SKM-1 (cell line): ENCODE measurements around the gene ADARB2.
"Not testable (repeated sequence)": the region's sequence is repeated elsewhere in the genome, so short reads cannot be mapped to it uniquely, and the experiment has no call there.

Experiments used
- DNase-seq: peaks from one replicate; lab custom pipeline; 2025; ENCODE audit not compliant: unreplicated experiment; lab: John Stamatoyannopoulos, UW

ADARB2 gene

GRCh38 chr10:1414346-1414745, 323.0 kb downstream of the ADARB2 start:
- not testable (repeated sequence) for DNase-seq

- no peak for DNase-seq
Measured at GRCh38 chr10:1413823-1414222, 323.5 kb downstream of the ADARB2 start.

- DNase-seq, result no peak
Measured at GRCh38 chr10:1413256-1413655, 324.1 kb downstream of the ADARB2 start.

- no peak for DNase-seq
Measured at GRCh38 chr10:1412531-1413189, 324.7 kb downstream of the ADARB2 start.

GRCh38 chr10:1411956-1412355, 325.4 kb downstream of the ADARB2 start:
- DNase-seq, result no peak

- DNase-seq, result no peak
Measured at GRCh38 chr10:1411451-1411850, 325.9 kb downstream of the ADARB2 start.

- DNase-seq, result no peak
Measured at GRCh38 chr10:1410469-1411395, 326.6 kb downstream of the ADARB2 start.

- DNase-seq, result no peak
Measured at GRCh38 chr10:1410032-1410431, 327.3 kb downstream of the ADARB2 start.

- DNase-seq, result no peak
Measured at GRCh38 chr10:1409392-1409791, 327.9 kb downstream of the ADARB2 start.

- DNase-seq, result no peak
Measured at GRCh38 chr10:1408651-1409367, 328.5 kb downstream of the ADARB2 start.

GRCh38 chr10:1406967-1407945, 330.1 kb downstream of the ADARB2 start:
- DNase-seq, result no peak

GRCh38 chr10:1406132-1406966, 331.0 kb downstream of the ADARB2 start:
- DNase-seq, result no peak

GRCh38 chr10:1404323-1405260, 332.7 kb downstream of the ADARB2 start:
- no peak for DNase-seq

GRCh38 chr10:1403508-1404322, 333.6 kb downstream of the ADARB2 start:
- no peak for DNase-seq

GRCh38 chr10:1402816-1403507, 334.4 kb downstream of the ADARB2 start:
- no peak for DNase-seq

GRCh38 chr10:1402016-1402770, 335.1 kb downstream of the ADARB2 start:
- no peak for DNase-seq
